ENCODE measurements around the gene RTP4. TPM values are rescaled to one million over a fixed set of nuclear protein-coding genes. Genes with fewer than 3 reads are reported as not detected.

The RTP4 gene
- polyA plus RNA-seq, 1 donor (not counting 4 experiments of a cell fraction or from before 2014, with no cell fraction given), result 0.38 TPM

DNA sequence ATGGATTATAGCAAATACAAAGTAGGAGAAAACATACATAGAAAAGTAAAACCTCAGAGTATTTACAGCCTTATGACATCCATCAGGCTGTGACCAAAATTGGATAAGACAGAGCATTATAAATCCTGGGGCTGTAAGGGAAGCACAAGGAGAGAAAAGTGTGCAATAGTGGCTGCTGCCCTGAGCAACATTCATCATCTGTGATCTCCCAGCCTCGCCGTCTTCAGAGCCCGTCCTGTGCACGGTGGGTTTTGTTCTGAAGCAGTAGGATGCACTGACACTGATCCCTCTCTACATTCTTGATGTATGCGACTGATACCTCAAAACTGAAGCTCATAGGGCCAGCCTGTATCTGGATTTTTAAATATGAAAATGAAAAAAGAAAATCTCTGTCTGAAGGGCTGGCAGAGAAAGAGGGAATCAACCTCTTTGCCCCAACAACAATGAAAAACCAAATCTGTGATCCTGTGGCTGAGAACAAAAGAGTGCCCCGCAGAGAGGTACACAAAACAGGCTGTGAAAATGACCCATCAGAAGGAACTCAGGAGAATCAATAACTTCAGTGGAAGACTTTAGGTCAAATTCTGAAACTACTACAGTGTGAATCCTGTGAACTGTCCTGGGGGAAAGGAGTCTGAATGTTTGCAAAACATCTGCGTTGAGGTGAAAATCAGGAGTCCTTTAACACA, 8.2 kb upstream of the RTP4 start:
- no peaks in the 10 kb centered on the region for H3K79me2 ChIP-seq (ENCODE audit: control insufficient read depth, insufficient read depth, low read length)
- H3K4me3 ChIP-seq (ENCODE audit: control insufficient read depth in 2 of 3, extremely low read depth in 1 of 3, insufficient read depth in 2 of 3, low read depth in 1 of 3, low read length in 3 of 3), result no peak overlapping the region
- no peaks in the 10 kb centered on the region for H4K20me1 ChIP-seq (ENCODE audit: control insufficient read depth, extremely low read depth, insufficient read depth, low read length)
- TF ChIP-seq, protein P1, sequence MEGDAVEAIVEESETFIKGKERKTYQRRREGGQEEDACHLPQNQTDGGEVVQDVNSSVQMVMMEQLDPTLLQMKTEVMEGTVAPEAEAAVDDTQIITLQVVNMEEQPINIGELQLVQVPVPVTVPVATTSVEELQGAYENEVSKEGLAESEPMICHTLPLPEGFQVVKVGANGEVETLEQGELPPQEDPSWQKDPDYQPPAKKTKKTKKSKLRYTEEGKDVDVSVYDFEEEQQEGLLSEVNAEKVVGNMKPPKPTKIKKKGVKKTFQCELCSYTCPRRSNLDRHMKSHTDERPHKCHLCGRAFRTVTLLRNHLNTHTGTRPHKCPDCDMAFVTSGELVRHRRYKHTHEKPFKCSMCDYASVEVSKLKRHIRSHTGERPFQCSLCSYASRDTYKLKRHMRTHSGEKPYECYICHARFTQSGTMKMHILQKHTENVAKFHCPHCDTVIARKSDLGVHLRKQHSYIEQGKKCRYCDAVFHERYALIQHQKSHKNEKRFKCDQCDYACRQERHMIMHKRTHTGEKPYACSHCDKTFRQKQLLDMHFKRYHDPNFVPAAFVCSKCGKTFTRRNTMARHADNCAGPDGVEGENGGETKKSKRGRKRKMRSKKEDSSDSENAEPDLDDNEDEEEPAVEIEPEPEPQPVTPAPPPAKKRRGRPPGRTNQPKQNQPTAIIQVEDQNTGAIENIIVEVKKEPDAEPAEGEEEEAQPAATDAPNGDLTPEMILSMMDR (optimal IDR thresholded peaks at IDR 0.05 in 1 of 3, IDR thresholded peaks at IDR 0.05 in 1 of 3, conservative IDR thresholded peaks at IDR 0.05 in 1 of 3; ENCODE audit: extremely low read depth in 1 of 3, insufficient read depth in 2 of 3, low read length in 3 of 3), result no peak
- TF ChIP-seq EZH2 (IDR thresholded peaks at IDR 0.05; ENCODE audit: low read length), result no peak
- H3K9me1 ChIP-seq (ENCODE audit: control insufficient read depth, extremely low read depth, insufficient read depth, low read length), result no peaks in the 10 kb centered on the region
- no peak overlapping the region for H3K27ac ChIP-seq (ENCODE audit: control insufficient read depth, insufficient read depth, low read length)
- no peak overlapping the region for H2AFZ ChIP-seq (ENCODE audit: control insufficient read depth, low read length)
- H3K4me1 ChIP-seq (ENCODE audit: control insufficient read depth, extremely low read depth, insufficient read depth, low read length), result no peaks in the 10 kb centered on the region
- DNase-seq (ENCODE audit: low read depth, low spot score), result no peak
- H3K27me3 ChIP-seq (ENCODE audit: control insufficient read depth, extremely low read depth, insufficient read depth, low read length), result peaks cover 7% of the 10 kb centered on the region
- no peak overlapping the region for H3K4me2 ChIP-seq (ENCODE audit: control insufficient read depth, extremely low read depth, insufficient read depth, low read depth, low read length)
- H3K9ac ChIP-seq (ENCODE audit: control insufficient read depth, extremely low read depth, insufficient read depth, low read length), result no peak overlapping the region
- no peaks in the 10 kb centered on the region for H3K36me3 ChIP-seq (ENCODE audit: control insufficient read depth in 2 of 2, extremely low read depth in 1 of 2, insufficient read depth in 2 of 2, low read length in 2 of 2)
- no peaks in the 10 kb centered on the region for H3K9me3 ChIP-seq (ENCODE audit: control insufficient read depth, low read depth, low read length)
- FAIRE-seq, result no peak
- dilution Hi-C loops (cut with MboI; ENCODE audit: extremely low pct_ligation_motif_present, low sequenced_read_pairs), result no loop called here

DNA sequence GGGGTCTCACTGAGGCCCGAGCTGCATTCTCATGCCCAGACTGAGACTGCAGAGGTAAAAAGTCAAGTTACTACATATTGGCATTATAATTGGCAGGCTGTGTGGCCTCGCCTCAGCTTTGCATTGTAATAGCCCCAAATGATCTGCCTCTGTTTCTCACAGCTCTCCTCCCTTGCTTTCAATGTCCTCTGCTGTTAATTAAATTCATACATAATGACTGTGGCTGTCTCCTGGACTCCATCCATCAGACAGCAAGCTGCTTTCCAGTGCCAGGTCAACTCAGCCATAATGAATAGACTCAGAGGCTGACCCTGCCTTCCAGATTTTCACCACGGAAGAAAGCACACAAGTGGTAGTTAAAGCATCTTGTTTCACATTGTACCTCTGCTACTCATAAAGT, 7.6 kb upstream of the RTP4 start:
- H3K9me3 ChIP-seq (ENCODE audit: control insufficient read depth, low read depth, low read length), result no peaks in the 10 kb centered on the region
- dilution Hi-C loops (cut with MboI; ENCODE audit: extremely low pct_ligation_motif_present, low sequenced_read_pairs), result no loop called here
- H3K27ac ChIP-seq (ENCODE audit: control insufficient read depth, insufficient read depth, low read length), result no peak overlapping the region
- no peak overlapping the region for H3K9ac ChIP-seq (ENCODE audit: control insufficient read depth, extremely low read depth, insufficient read depth, low read length)
- H3K4me2 ChIP-seq (ENCODE audit: control insufficient read depth, extremely low read depth, insufficient read depth, low read depth, low read length), result no peak overlapping the region
- H4K20me1 ChIP-seq (ENCODE audit: control insufficient read depth, extremely low read depth, insufficient read depth, low read length), result no peaks in the 10 kb centered on the region
- FAIRE-seq, result no peak
- no peak overlapping the region for H3K4me3 ChIP-seq (ENCODE audit: control insufficient read depth in 2 of 3, extremely low read depth in 1 of 3, insufficient read depth in 2 of 3, low read depth in 1 of 3, low read length in 3 of 3)
- no peaks in the 10 kb centered on the region for H3K4me1 ChIP-seq (ENCODE audit: control insufficient read depth, extremely low read depth, insufficient read depth, low read length)
- H3K9me1 ChIP-seq (ENCODE audit: control insufficient read depth, extremely low read depth, insufficient read depth, low read length), result no peaks in the 10 kb centered on the region
- H3K36me3 ChIP-seq (ENCODE audit: control insufficient read depth in 2 of 2, extremely low read depth in 1 of 2, insufficient read depth in 2 of 2, low read length in 2 of 2), result no peaks in the 10 kb centered on the region
- peaks cover 7% of the 10 kb centered on the region for H3K27me3 ChIP-seq (ENCODE audit: control insufficient read depth, extremely low read depth, insufficient read depth, low read length)
- no peak for DNase-seq (ENCODE audit: low read depth, low spot score)
- no peaks in the 10 kb centered on the region for H3K79me2 ChIP-seq (ENCODE audit: control insufficient read depth, insufficient read depth, low read length)
- no peak overlapping the region for H2AFZ ChIP-seq (ENCODE audit: control insufficient read depth, low read length)
- no peak for TF ChIP-seq EZH2 (IDR thresholded peaks at IDR 0.05; ENCODE audit: low read length)
- TF ChIP-seq, protein P1 (optimal IDR thresholded peaks at IDR 0.05 in 1 of 3, IDR thresholded peaks at IDR 0.05 in 1 of 3, conservative IDR thresholded peaks at IDR 0.05 in 1 of 3; ENCODE audit: extremely low read depth in 1 of 3, insufficient read depth in 2 of 3, low read length in 3 of 3), result no peak

All from keratinocyte (primary cell).